SU-DHL-6 (cell line): Measurements from ENCODE around the gene ELL2.

Source experiments
- CTCF ChIP-seq: fragments of 200-600 bp; sonication (generic); IDR thresholded peaks from one replicate; pipeline ENCODE4 v1.5.1; 2017; ENCODE audit warnings: antibody characterized with exemption, mild to moderate bottlenecking, low read length, moderate library complexity; ENCODE audit not compliant: insufficient read depth, poor library complexity, severe bottlenecking
- EZH2phosphoT487 ChIP-seq: fragments of 200-600 bp; sonication (generic), shearing (Covaris generic); conservative IDR thresholded peaks from 2 replicates; pipeline ENCODE4 v1.6.1; 2018; ENCODE audit warnings: mild to moderate bottlenecking, antibody characterized with exemption, low read length, moderate library complexity, mixed read lengths

GRCh38 chr5:95908799-95909198 is 52.9 kb downstream of the ELL2 start:
- no peak for TF ChIP-seq CTCF
- no peak for TF ChIP-seq EZH2phosphoT487
